HG03039 (cell line): ENCODE results near the gene EIPR1.

Experiments
- ATAC-seq: cut with Tn5 transposase; IDR thresholded peaks from one replicate; pipeline ENCODE4 v1.9.1; 2021; ENCODE audit warnings: mild to moderate bottlenecking, moderate library complexity; ENCODE audit not compliant: unreplicated experiment

EIPR1 gene

GRCh38 chr2:3256605-3257004 is 121.0 kb downstream of the EIPR1 start:
- ATAC-seq: no peak

GRCh38 chr2:3256157-3256556 is 121.5 kb downstream of the EIPR1 start:
- ATAC-seq: no peak

- peak; percentile 63 for ATAC-seq
Measured at GRCh38 chr2:3254442-3254941, 123.1 kb downstream of the EIPR1 start.

GRCh38 chr2:3253913-3254441 is 123.6 kb downstream of the EIPR1 start:
- no peak for ATAC-seq

- no peak for ATAC-seq
Measured at GRCh38 chr2:3251946-3252345, 125.7 kb downstream of the EIPR1 start.

GRCh38 chr2:3249476-3249962 is 128.1 kb downstream of the EIPR1 start:
- ATAC-seq: no peak

GRCh38 chr2:3248754-3249475 is 128.7 kb downstream of the EIPR1 start:
- no peak for ATAC-seq

- no peak for ATAC-seq
Measured at GRCh38 chr2:3246928-3247714, 130.5 kb downstream of the EIPR1 start.

- ATAC-seq: no peak
Measured at GRCh38 chr2:3246406-3246805, 131.2 kb downstream of the EIPR1 start.

- ATAC-seq: no peak
Measured at GRCh38 chr2:3244486-3244885, 133.1 kb downstream of the EIPR1 start.

GRCh38 chr2:3243804-3244203 is 133.8 kb downstream of the EIPR1 start:
- ATAC-seq: no peak

- ATAC-seq: peak; percentile 66
Measured at GRCh38 chr2:3242747-3243369, 134.8 kb downstream of the EIPR1 start.

- ATAC-seq: no peak
Measured at GRCh38 chr2:3241971-3242746, 135.5 kb downstream of the EIPR1 start.

GRCh38 chr2:3238951-3239841 is 138.4 kb downstream of the EIPR1 start:
- no peak for ATAC-seq

- ATAC-seq: no peak
Measured at GRCh38 chr2:3236300-3237045, 141.1 kb downstream of the EIPR1 start.

- no peak for ATAC-seq
Measured at GRCh38 chr2:3233877-3234276, 143.7 kb downstream of the EIPR1 start.

GRCh38 chr2:3229221-3229620 is 148.4 kb downstream of the EIPR1 start:
- ATAC-seq: no peak

- no peak for ATAC-seq
Measured at GRCh38 chr2:3224681-3225080, 152.9 kb downstream of the EIPR1 start.
